Prostate gland (tissue), 2 donors: Measurements from ENCODE around the gene GHRL. TPM values are rescaled to one million over a fixed set of nuclear protein-coding genes. Genes with fewer than 3 reads are reported as not detected.

Experiments used
- DNase-seq: peaks from one replicate; pipeline ENCODE4 v3.0.0-alpha.2; 2019; ENCODE audit warnings: low spot score
- H3K27ac ChIP-seq, 2 donors: fragments of 200-600 bp; sonication (generic); 2 replicates each; pipeline ENCODE4 v1.5.1; 2017 to 2019
- H3K27me3 ChIP-seq: fragments of 200-600 bp; sonication (generic); replicated peaks from 2 replicates; pipeline ENCODE4 v1.5.1; 2019; ENCODE audit not compliant: insufficient read depth
- H3K36me3 ChIP-seq, 2 donors: fragments of 200-600 bp; sonication (generic); 1 replicate in 1 of 2; 2 replicates in 1 of 2; pipeline versions ENCODE4 v1.5.1 to v1.8.1; 2017 to 2019
- H3K4me1 ChIP-seq: fragments of 200-600 bp; sonication (generic); replicated peaks from 2 replicates; pipeline ENCODE4 v1.5.1; 2019
- H3K4me3 ChIP-seq, 2 donors: fragments of 200-600 bp; sonication (generic); 2 replicates each; pipeline ENCODE4 v1.5.1; 2017 to 2019
- H3K9me3 ChIP-seq: fragments of 200-600 bp; sonication (generic); 2 replicates; pipeline ENCODE4 v1.5.1; 2017
- CTCF ChIP-seq, 4 experiments: fragments of 200-600 bp in 2 of 4; fragments of 450-650 bp in 2 of 4; sonication (generic) in 2 of 4; IDR thresholded peaks; 1 replicate in 3 of 4; 2 replicates in 1 of 4; pipeline ENCODE4 v1.5.1; 2016 to 2019; ENCODE audit warnings: antibody characterized with exemption in 4 of 4, mild to moderate bottlenecking in 2 of 4, moderate library complexity in 2 of 4
- POLR2A ChIP-seq: fragments of 450-650 bp; IDR thresholded peaks from one replicate; pipeline ENCODE4 v1.6.1; 2016; ENCODE audit warnings: antibody characterized with exemption, mild to moderate bottlenecking
- POLR2AphosphoS5 ChIP-seq: sonication (generic); formaldehyde crosslinking; IDR thresholded peaks from one replicate; pipeline ENCODE4 v1.6.1; 2017; ENCODE audit warnings: antibody characterized with exemption
- WGBS: methylation state at CpG from one replicate; pipeline ENCODE4 v1.1.5; 2018; 5-methylcytosine and 5-hydroxymethylcytosine counted together
- intact Hi-C: fragments of 100-400 bp; cut with DNase I; formaldehyde crosslinking; loops from one replicate; pipeline ENCODE4 v1.14.2; 2022
- total RNA-seq, 2 donors: library from RNA; depleted of rRNA; stranded (reverse); fragments of >200 nt; gene quantifications; one replicate each; pipeline ENCODE4 v1.1.0, GENCODE V29; 2016

GHRL gene
- total RNA-seq, 2 donors from 2014 or later = 3.0 TPM; not detected in 1

- no peak overlapping the region for H3K4me3 ChIP-seq
- H3K27me3 ChIP-seq = no peaks in the 10 kb centered on the region
- WGBS = 76% methylated on average over 5 of the region's 5 CpGs
- no peak for DNase-seq
- H3K36me3 ChIP-seq = peaks cover 3 to 22% of the 10 kb centered on the region in 2 donors
- H3K4me1 ChIP-seq = no peaks in the 10 kb centered on the region
- intact Hi-C loops = no loop called here
- TF ChIP-seq POLR2A (no peak), POLR2AphosphoS5 (no peak), CTCF (IDR thresholded peaks at IDR 0.05) (no peak)
- no peaks in the 10 kb centered on the region for H3K9me3 ChIP-seq
- no peak overlapping the region for H3K27ac ChIP-seq
These were observed 12.6 kb downstream of the GHRL start for GRCh38 chr3:10280177-10280529.

- no peak for DNase-seq
- TF ChIP-seq POLR2AphosphoS5 (no peak), CTCF (IDR thresholded peaks at IDR 0.05) (no peak), POLR2A (no peak)
- no peaks in the 10 kb centered on the region for H3K4me1 ChIP-seq
- 91% methylated on average over 13 of the region's 13 CpGs for WGBS
- no peaks in the 10 kb centered on the region for H3K9me3 ChIP-seq
- H3K4me3 ChIP-seq = no peak overlapping the region
- no peaks in the 10 kb centered on the region for H3K27me3 ChIP-seq
- no peak overlapping the region for H3K27ac ChIP-seq
- H3K36me3 ChIP-seq = peaks cover 3 to 22% of the 10 kb centered on the region in 2 donors
- intact Hi-C loops = no loop called here
These were observed 13.2 kb downstream of the GHRL start for GRCh38 chr3:10279384-10280176.

GRCh38 chr3:10278501-10278900, 14.2 kb downstream of the GHRL start:
- DNase-seq = no peak
- WGBS = 100% methylated on average over 1 of the region's 1 CpG
- TF ChIP-seq POLR2AphosphoS5 (no peak), POLR2A (no peak), CTCF (IDR thresholded peaks at IDR 0.05) (no peak)
- H3K4me3 ChIP-seq = no peak overlapping the region
- H3K27me3 ChIP-seq = no peaks in the 10 kb centered on the region
- H3K27ac ChIP-seq = no peak overlapping the region
- H3K4me1 ChIP-seq = peaks cover under 1% of the 10 kb centered on the region
- H3K36me3 ChIP-seq = peaks cover 3 to 22% of the 10 kb centered on the region in 2 donors
- intact Hi-C loops = no loop called here
- H3K9me3 ChIP-seq = no peaks in the 10 kb centered on the region

- H3K36me3 ChIP-seq = peaks cover 3 to 22% of the 10 kb centered on the region in 2 donors
- H3K27ac ChIP-seq = no peak overlapping the region
- intact Hi-C loops = no loop called here
- 85% methylated on average over 3 of the region's 3 CpGs for WGBS
- TF ChIP-seq POLR2AphosphoS5 = no peak
- TF ChIP-seq CTCF (IDR thresholded peaks at IDR 0.05) = no peak
- TF ChIP-seq POLR2A = no peak
- H3K9me3 ChIP-seq = no peaks in the 10 kb centered on the region
- no peaks in the 10 kb centered on the region for H3K27me3 ChIP-seq
- H3K4me3 ChIP-seq = no peak overlapping the region
- H3K4me1 ChIP-seq = peaks cover 5% of the 10 kb centered on the region
- no peak for DNase-seq
These were observed 15.6 kb downstream of the GHRL start for GRCh38 chr3:10277115-10277625.

GRCh38 chr3:10274601-10275000, 18.1 kb downstream of the GHRL start:
- H3K36me3 ChIP-seq = peaks cover 3 to 14% of the 10 kb centered on the region in 2 donors
- DNase-seq = no peak
- intact Hi-C loops = no loop called here
- H3K27me3 ChIP-seq = no peaks in the 10 kb centered on the region
- no peaks in the 10 kb centered on the region for H3K9me3 ChIP-seq
- H3K27ac ChIP-seq = no peak overlapping the region
- H3K4me3 ChIP-seq = no peak overlapping the region
- H3K4me1 ChIP-seq = peaks cover 5% of the 10 kb centered on the region
- TF ChIP-seq POLR2AphosphoS5 (no peak), CTCF (IDR thresholded peaks at IDR 0.05) (no peak), POLR2A (no peak)
- WGBS = 82% methylated on average over 1 of the region's 1 CpG
